SK-N-DZ (cell line): Measurements from ENCODE around the gene RASD2.

Experiments
- DNase-seq: peaks from one replicate; pipeline ENCODE4 v3.0.0-alpha.2; 2015; ENCODE audit warnings: low spot score

RASD2 gene

DNA sequence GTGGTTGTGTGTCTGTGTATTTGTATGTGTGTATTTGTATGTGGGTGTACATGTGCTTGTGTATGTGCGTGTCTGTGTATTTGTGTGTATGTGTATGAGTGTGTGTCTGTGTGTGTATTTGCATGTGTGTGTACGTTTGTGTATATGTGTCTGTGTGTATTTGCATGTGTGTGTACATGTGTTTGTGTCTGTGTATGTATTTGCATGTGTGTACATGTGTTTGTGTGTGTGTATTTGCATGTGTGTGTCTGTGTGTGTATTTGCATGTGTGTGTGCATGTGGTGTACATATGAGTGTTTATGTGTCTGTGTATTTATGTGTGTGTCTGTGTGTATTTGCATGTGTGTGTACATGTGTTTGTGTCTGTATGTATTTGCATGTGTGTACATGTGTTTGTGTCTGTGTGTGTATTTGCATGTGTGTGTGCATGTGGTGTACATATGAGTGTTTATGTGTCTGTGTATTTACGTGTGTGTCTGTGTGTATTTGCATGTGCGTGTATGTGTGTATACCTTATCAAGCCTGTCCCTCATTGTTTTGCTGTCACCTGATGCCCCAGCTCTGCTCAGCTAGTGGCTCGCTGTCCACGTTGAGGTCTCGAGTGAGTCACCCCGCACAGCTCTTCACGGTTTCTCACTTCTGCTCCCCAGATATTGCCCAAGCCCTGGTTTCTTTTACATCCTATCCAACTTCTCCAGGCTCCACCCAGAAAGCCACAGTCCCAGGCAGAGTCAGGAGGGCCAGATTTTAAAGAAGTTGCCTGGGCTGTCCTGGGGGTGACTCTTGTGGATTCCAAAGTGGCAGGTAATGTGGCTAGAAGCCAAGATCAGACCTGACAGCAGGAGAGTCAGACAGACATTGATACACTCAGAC is 61.3 kb downstream of the RASD2 start:
- no peak for DNase-seq
